ENCODE results near the gene HOXD9. TPM values are rescaled to one million over a fixed set of nuclear protein-coding genes. Genes with fewer than 3 reads are reported as not detected.

HOXD9 gene
- total and polyA plus RNA-seq, 2 of the 8 experiments (the other 6 are each of a cell fraction or from before 2014, with no cell fraction given): not detected

GRCh38 chr2:176165370-176166050 is 43.0 kb downstream of the HOXD9 start:
- POLR2A ChIA-PET (ENCODE audit: partially characterized antibody): interaction anchor here (1.5 kb wide), 1 partner anchor 51 kb away, joined by 4 read pairs; no protein-coding TSS in a partner anchor
- no peak overlapping the region for H3K23ac ChIP-seq (ENCODE audit: insufficient read length)
- TF ChIP-seq TCF12 (IDR thresholded peaks at IDR 0.05; ENCODE audit: low read depth, low read length): 0 out of 2 replicates have a peak, but pooled peaks have one; percentile 58
- TF ChIP-seq BRCA1 (IDR thresholded peaks at IDR 0.05; ENCODE audit: low read depth, low read length): no peak
- TF ChIP-seq, protein P1, sequence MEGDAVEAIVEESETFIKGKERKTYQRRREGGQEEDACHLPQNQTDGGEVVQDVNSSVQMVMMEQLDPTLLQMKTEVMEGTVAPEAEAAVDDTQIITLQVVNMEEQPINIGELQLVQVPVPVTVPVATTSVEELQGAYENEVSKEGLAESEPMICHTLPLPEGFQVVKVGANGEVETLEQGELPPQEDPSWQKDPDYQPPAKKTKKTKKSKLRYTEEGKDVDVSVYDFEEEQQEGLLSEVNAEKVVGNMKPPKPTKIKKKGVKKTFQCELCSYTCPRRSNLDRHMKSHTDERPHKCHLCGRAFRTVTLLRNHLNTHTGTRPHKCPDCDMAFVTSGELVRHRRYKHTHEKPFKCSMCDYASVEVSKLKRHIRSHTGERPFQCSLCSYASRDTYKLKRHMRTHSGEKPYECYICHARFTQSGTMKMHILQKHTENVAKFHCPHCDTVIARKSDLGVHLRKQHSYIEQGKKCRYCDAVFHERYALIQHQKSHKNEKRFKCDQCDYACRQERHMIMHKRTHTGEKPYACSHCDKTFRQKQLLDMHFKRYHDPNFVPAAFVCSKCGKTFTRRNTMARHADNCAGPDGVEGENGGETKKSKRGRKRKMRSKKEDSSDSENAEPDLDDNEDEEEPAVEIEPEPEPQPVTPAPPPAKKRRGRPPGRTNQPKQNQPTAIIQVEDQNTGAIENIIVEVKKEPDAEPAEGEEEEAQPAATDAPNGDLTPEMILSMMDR (IDR thresholded peaks at IDR 0.05; ENCODE audit: control extremely low read depth in 1 of 3, insufficient read depth in 1 of 3, low read depth in 1 of 3, low read length in 3 of 3): no peak
- TF ChIP-seq SIN3A (conservative IDR thresholded peaks at IDR 0.05 in 1 of 2, IDR thresholded peaks at IDR 0.05 in 1 of 2; ENCODE audit: low read depth in 1 of 2, low read length in 2 of 2): no peak
- TF ChIP-seq EP300 (IDR thresholded peaks at IDR 0.05; ENCODE audit: borderline replicate concordance in 1 of 2, low read depth in 2 of 2, low read length in 2 of 2): no peak
- no peak for TF ChIP-seq TAF1 (IDR thresholded peaks at IDR 0.05; ENCODE audit: low read depth, low read length)
- no peak for TF ChIP-seq HDAC6 (IDR thresholded peaks at IDR 0.05; ENCODE audit: low read depth, low read length)
- TF ChIP-seq RXRA (IDR thresholded peaks at IDR 0.05; ENCODE audit: insufficient read depth, low read depth, low read length): no peak
- TF ChIP-seq KDM5A (IDR thresholded peaks at IDR 0.05; ENCODE audit: low read length): no peak

More at GRCh38 chr2:176165370-176166050, 43.0 kb downstream of the HOXD9 start:
- Histone ChIP-seq H3K79me1 (ENCODE audit: low read depth, low read length) (no peaks in the 10 kb centered on the region), H2BK12ac (ENCODE audit: low read depth, low read length) (no peak overlapping the region), H4K20me1 (replicated peaks in 1 of 2; ENCODE audit: control insufficient read depth in 1 of 2, insufficient read depth in 2 of 2, low read length in 2 of 2) (peaks cover 27 to 39% of the 10 kb centered on the region in 2 experiments), H2AFZ (ENCODE audit: low read length) (no peak overlapping the region), H3K27ac (ENCODE audit: low read depth, low read length) (no peak overlapping the region), H3K23me2 (ENCODE audit: low read depth, low read length) (0 out of 2 replicates have a peak, but pooled peaks cover 2% of the 10 kb centered on the region), H3K4me3 (ENCODE audit: extremely low read depth in 1 of 4, insufficient read depth in 2 of 4, low read depth in 3 of 4, low read length in 4 of 4) (peak overlapping the region in 1 of 4 experiments; percentile 40; a peak in 2 of 8 replicates), H4K8ac (ENCODE audit: extremely low read depth, insufficient read depth, low read length) (no peak overlapping the region), H3K14ac (ENCODE audit: insufficient read length) (no peak overlapping the region), H3K36me3 (ENCODE audit: control insufficient read depth in 2 of 4, insufficient read depth in 4 of 4, low read length in 3 of 4) (no peaks in the 10 kb centered on the region), H3K18ac (ENCODE audit: extremely low read depth, low read length) (no peak overlapping the region), H2BK20ac (ENCODE audit: low read length) (no peak overlapping the region), H3K79me2 (ENCODE audit: control insufficient read depth in 1 of 2, insufficient read depth in 2 of 2, low read length in 2 of 2) (no peaks in the 10 kb centered on the region), H2AK5ac (ENCODE audit: low read depth, low read length) (no peak overlapping the region), H2BK15ac (ENCODE audit: low read length) (no peak overlapping the region), H2BK120ac (replicated peaks; ENCODE audit: low read depth, low read length) (no peak overlapping the region), H3K9me3 (ENCODE audit: insufficient read depth in 2 of 2, low read depth in 1 of 2, low read length in 1 of 2) (no peaks in the 10 kb centered on the region), H4K5ac (ENCODE audit: insufficient read length, low read depth, low read length) (no peak overlapping the region), H3K4me1 (replicated peaks in 1 of 4; ENCODE audit: control insufficient read depth in 3 of 4, insufficient read depth in 4 of 4, low read length in 3 of 4) (peaks cover 0 to 5% (median 0%) of the 10 kb centered on the region in 4 experiments; a peak in 4 of 7 replicates), H4K91ac (replicated peaks; ENCODE audit: insufficient read length, low read length) (no peak overlapping the region), H3K4ac (replicated peaks; ENCODE audit: insufficient read length, low read depth, low read length) (no peak overlapping the region), H3K4me2 (ENCODE audit: insufficient read depth in 1 of 2, low read depth in 2 of 2, low read length in 2 of 2) (peak overlapping the region; percentile 38 to 44; a peak in 2 of 4 replicates), H3K9ac (replicated peaks in 1 of 4; ENCODE audit: extremely low read depth in 1 of 4, low read depth in 3 of 4, low read length in 3 of 4) (no peak overlapping the region), H2BK5ac (ENCODE audit: low read depth, low read length) (no peak overlapping the region), H3K27me3 (replicated peaks in 1 of 4; ENCODE audit: control insufficient read depth in 3 of 4, extremely low read depth in 1 of 4, insufficient read depth in 3 of 4, low read length in 3 of 4) (peaks cover 96 to 100% (median 100%) of the 10 kb centered on the region in 4 experiments), H3K56ac (replicated peaks; ENCODE audit: insufficient read length, low read depth, low read length) (no peak overlapping the region)
- DNase-seq (ENCODE audit: low read depth in 1 of 2, low spot score in 2 of 2) (peak in 1 of 2 experiments; percentile 68), FAIRE-seq (no peak)
- 4% methylated on average over 24 of the region's 26 CpGs; no CpG with 5 or more reads in 1 of the 2 experiments for WGBS, 2 experiments (ENCODE audit: extremely low coverage in 1 of 2, insufficient coverage in 1 of 2, insufficient read length in 1 of 2, insufficient replicate concordance in 2 of 2, low coverage in 1 of 2, low lambda C conversion rate in 2 of 2, missing lambda C conversion rate in 1 of 2)
- CTCF ChIA-PET (ENCODE audit: partially characterized antibody): interaction anchor here (0.9 to 4.4 kb wide), 4 partner anchors 14 to 389 kb away, joined by 3 to 16 read pairs (median 5); partner anchors contain the start of gene HOXD4
